Right ventricle myocardium superior (tissue), 1 donor: ENCODE results near the gene F3. TPM values are rescaled to one million over a fixed set of nuclear protein-coding genes. Genes with fewer than 3 reads are reported as not detected.

Experiments
- ATAC-seq: fragments of 200-7000 bp; cut with Tn5 transposase; one replicate; pipeline ENCODE4 v1.9.1; 2020; ENCODE audit warnings: mild to moderate bottlenecking; ENCODE audit not compliant: poor library complexity
- DNase-seq: peaks from one replicate; pipeline ENCODE4 v3.0.0-alpha.2; 2020
- intact Hi-C: fragments of 100-400 bp; cut with DNase I; formaldehyde crosslinking; loops from one replicate; pipeline ENCODE4 v1.11.2; 2022
- total RNA-seq: library from RNA; stranded (reverse); fragmentation: NEBNext Ultra II Directional; extraction: Animal tissue kit (Norgen Biotek cat#: 25700); gene quantifications from one replicate; pipeline ENCODE4 v1.2.1, GENCODE V29; 2021
- donor health status: DM: no; HTN: yes; CAD: no; lungs with severe emphysema.

The F3 gene
- total RNA-seq, 1 donor from 2014 or later = 21.5 TPM

- ATAC-seq (no peak), DNase-seq (no peak)
- intact Hi-C loops = no loop called here
Measured at GRCh38 chr1:94555091-94555490, 13.5 kb upstream of the F3 start.

GRCh38 chr1:94554580-94554979 lies 13.0 kb upstream of the F3 start:
- ATAC-seq (no peak), DNase-seq (no peak)
- intact Hi-C loops = no loop called here

DNA sequence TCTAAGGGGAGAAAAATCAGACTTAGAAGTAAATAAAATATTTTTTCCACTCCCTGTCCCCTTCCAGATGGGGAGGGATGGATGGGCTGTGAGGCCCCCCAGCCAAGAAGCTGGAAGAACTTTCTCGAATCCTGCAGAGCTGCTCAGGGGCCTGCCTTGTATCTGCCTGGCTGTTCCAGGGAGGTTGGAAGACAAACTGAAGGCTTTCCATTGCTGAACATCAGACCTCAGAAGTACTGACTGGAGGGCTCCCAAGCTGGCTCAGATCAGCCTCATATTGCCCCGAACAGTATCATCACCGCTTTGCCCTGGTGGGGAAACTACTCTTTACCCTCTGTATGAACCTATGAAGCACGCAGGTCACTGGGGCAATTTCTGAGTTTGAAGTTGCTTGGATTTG lies 12.4 kb upstream of the F3 start:
- intact Hi-C loops = no loop called here
- ATAC-seq = no peak

GRCh38 chr1:94553323-94553730 lies 11.8 kb upstream of the F3 start:
- intact Hi-C loops = no loop called here
- DNase-seq (no peak), ATAC-seq (no peak)

More for the DNA sequence above, 12.4 kb upstream of the F3 start:
- DNase-seq = no peak

- DNase-seq (peak; percentile 50), ATAC-seq (peak; percentile 93)
- intact Hi-C loops = no loop called here
Measured at GRCh38 chr1:94552071-94552586, 10.6 kb upstream of the F3 start.

GRCh38 chr1:94551449-94551848 lies 9.9 kb upstream of the F3 start:
- intact Hi-C loops = no loop called here
- DNase-seq (no peak), ATAC-seq (peak; percentile 23)

- ATAC-seq = no peak
- intact Hi-C loops = no loop called here
Measured at GRCh38 chr1:94550800-94551241, 9.3 kb upstream of the F3 start.

GRCh38 chr1:94550396-94550795 lies 8.8 kb upstream of the F3 start:
- DNase-seq (no peak), ATAC-seq (no peak)
- intact Hi-C loops = no loop called here

More at GRCh38 chr1:94550800-94551241, 9.3 kb upstream of the F3 start:
- DNase-seq = no peak

GRCh38 chr1:94549706-94550105 lies 8.1 kb upstream of the F3 start:
- DNase-seq = no peak
- intact Hi-C loops = no loop called here
- ATAC-seq = no peak

DNA sequence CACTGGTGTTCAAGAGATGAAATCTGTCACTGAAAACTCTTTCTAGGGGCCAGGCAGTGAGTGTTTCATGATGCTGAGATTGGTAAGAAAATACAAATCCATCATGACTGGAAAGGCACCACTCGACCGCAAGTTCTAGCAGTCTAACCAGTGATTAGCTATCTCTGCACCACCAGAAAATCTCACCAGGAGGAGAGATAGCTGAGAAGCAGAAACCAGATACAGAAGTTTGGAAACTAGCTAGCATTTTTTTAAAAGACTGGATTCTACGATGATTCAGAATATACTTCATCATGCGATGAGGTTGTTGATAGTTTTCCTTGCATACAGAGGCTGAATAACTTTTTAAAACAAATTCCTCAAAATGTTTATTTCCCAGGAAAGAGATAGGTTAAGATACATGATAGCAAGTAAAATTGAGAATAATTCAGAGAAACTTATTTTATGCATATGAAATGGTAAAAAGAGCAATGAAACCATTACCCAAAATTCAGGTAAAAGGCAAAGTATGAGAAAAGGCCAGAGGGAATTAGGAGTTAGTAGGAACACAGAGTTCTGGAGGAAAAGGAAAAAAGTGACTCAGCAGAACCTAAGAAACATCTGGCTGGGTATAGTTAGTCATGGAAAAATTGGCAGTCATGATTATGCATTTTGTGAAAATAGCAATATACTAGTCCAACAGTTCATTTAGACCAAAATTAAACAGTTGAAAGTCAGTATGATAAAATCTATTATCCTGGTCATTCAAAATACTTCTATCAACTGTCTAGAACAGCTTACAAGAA lies 3.3 kb upstream of the F3 start:
- intact Hi-C loops = no loop called here
- ATAC-seq = no peak

GRCh38 chr1:94543893-94544635 lies 2.5 kb upstream of the F3 start:
- DNase-seq (no peak), ATAC-seq (peak; percentile 27)
- intact Hi-C loops = no loop called here

More for the DNA sequence above, 3.3 kb upstream of the F3 start:
- DNase-seq = no peak

DNA sequence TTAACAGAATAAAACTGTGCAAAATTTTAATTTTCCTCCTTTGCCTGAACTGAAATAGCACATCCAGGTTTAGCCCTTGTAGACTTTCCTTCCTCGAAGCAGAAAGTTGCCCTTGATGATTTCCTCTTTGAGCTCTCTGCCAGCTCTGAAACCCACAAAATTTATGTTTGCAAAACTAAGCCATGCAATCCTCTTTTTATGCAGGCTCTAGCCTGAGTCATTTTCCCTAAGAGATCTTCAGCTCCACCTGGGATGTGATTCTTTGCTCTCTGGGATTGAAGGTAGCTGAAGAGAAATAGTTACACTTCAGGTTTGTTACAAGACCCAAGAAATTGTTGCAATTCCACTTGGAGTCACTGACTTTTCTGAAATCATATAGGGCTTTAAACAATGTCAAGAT lies 1.4 kb upstream of the F3 start:
- intact Hi-C loops = no loop called here
- no peak for DNase-seq
- no peak for ATAC-seq

- intact Hi-C loops = no loop called here
- DNase-seq = peak; percentile 68
- ATAC-seq = peak; percentile 47
Measured at GRCh38 chr1:94542088-94542870, 720 bp upstream of the F3 start.

DNA sequence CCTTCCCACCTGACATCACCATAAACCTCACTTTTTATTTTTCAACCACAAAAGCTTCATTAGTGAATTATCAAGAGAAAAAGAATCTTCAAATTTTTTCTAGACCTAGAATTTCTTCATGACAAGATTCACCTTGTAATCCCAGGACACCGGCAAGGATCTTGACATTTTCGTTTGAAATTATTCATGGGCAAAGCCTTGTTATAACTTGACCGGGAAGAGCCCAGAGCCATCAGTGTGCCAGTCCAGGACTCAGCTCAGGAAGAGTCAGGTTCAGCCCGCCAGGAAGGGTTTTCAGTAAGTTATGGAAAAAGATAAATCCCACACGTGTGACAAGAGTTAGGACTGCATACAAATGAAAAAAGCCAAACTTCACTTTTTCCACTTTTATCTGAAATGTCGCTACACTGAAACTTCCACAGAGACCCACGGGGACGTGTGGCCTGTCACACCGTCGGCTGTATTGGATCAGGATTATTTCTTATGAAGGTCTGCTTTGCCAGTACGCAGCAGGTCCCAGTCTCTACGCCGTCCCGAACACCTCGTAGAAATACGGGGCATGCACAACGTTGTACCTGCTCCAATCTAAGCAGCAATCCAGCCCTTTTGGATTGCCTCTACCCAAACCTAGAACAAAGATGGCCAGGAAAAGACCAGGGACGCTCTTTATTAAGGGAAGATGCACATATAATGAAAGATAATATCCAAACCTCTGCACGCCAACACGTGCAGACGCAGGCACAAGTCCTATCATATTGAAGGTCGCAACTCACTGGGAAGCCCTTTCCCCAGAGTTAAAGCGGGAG lies 916 bp downstream of the F3 start:
- DNase-seq (no peak), ATAC-seq (peak; percentile 9)
- intact Hi-C loops = no loop called here

GRCh38 chr1:94539496-94539895 lies 2.1 kb downstream of the F3 start:
- peak; percentile 42 for DNase-seq
- intact Hi-C loops = loop anchor here (5.0 to 10.0 kb wide), 2 partner anchors 53 to 105 kb away; no protein-coding TSS in a partner anchor
- ATAC-seq = peak; percentile 19

DNA sequence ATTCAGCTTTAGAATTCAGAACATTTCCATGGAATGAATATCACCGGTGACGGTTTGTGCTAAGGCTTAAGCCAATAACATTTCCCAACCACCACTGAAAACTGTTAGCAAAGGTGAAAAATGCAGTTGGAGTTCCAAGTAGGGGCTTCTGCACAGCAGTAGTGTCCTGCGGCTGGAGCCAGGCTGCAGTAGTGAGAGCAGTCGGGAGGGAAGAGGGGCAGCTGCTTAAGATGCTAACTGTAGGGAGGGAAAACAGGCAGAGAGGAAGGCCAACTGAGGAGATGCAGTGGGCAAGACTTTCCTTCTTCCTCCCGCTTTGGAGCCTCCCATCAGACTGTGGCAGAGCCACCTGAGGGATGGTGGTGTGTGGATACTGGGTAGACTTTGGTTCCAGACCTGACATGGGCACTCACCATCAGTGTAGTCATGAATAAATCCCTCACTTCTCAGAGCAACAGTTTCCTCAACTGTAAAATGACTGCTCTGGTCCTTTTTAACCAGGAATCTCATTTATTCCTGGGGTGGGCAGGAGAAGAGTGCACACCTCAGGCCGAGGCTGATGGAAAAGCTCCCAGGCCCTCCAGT lies 3.2 kb downstream of the F3 start:
- no peak for ATAC-seq
- intact Hi-C loops = loop anchor here (5.0 to 10.0 kb wide), 2 partner anchors 54 to 106 kb away; no protein-coding TSS in a partner anchor

DNA sequence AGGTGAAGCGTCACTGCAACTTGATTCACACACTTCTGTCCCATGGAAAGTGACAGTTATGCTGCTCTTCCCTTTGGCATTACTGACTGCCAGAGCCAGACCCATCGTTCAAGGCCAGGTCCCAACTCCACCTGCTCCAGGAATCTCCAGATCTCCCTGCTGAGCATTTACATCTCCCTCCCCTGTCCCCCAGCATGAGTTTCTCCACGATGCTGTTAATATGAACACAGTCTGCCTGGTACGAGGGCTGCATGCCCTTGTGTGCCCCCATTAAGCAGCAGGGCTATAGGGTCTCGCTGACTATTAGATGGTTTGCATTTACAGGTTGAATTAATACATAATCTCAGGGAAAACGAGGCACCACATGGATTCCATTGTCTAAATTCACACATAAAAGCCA lies 4.3 kb downstream of the F3 start:
- ATAC-seq = no peak
- intact Hi-C loops = loop anchor here (5.0 to 10.0 kb wide), 2 partner anchors 55 to 108 kb away; no protein-coding TSS in a partner anchor
- DNase-seq = no peak

More for the DNA sequence above, 3.2 kb downstream of the F3 start:
- no peak for DNase-seq

DNA sequence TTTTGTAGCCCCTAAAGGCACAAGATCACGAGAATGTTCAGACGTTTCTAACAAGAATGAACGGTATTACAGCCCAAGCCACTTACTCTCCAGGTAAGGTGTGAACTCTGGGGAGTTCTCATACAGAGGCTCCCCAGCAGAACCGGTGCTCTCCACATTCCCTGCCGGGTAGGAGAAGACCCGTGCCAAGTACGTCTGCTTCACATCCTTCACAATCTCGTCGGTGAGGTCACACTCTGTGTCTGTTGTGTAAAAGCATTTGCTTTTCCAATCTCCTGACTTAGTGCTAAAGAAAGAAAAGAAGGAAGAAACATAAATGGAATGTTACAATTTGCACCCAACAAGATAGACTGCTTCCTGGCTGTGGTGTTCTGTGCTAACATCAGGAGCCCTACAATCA lies 5.7 kb downstream of the F3 start:
- ATAC-seq (peak; percentile 69), DNase-seq (no peak)
- intact Hi-C loops = loop anchor here (5.0 to 10.0 kb wide), 2 partner anchors 56 to 109 kb away; no protein-coding TSS in a partner anchor
